ENCODE results near the gene MTFMT. TPM values are rescaled to one million over a fixed set of nuclear protein-coding genes. Genes with fewer than 3 reads are reported as not detected.

MTFMT gene
- total and polyA plus RNA-seq, 2 donors: 13.1 to 22.4 TPM

DNA sequence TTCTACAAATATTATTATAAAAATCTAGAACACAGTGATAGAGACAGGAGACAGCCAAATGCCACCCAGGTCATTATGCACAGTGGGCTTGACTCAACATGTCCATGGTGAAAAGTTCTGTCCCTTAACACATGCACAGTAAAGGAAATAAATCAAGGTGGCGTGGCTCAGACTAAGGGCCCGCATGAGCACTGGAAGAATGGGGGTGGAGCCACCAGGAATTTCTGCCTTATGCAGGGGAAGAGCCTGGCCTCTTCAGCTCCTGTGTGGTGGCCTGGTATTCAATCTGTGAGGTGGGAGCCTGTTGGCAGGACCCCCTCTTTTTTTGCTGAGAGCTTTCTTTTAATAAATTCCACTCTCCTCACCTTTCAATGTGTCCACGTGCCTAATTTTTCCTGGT, 22.6 kb downstream of the MTFMT start:
- Histone ChIP-seq H3K36me3 (ENCODE audit: insufficient read depth) (no peaks in the 10 kb centered on the region), H3K4me3 (ENCODE audit: low read depth, low read length) (no peak overlapping the region), H3K4me1 (ENCODE audit: insufficient read depth) (no peaks in the 10 kb centered on the region), H3K27ac (ENCODE audit: low read depth) (no peak overlapping the region)
- 84% methylated on average over 3 of the region's 3 CpGs for WGBS
- DNase-seq (ENCODE audit: extremely low spot score): no peak

DNA sequence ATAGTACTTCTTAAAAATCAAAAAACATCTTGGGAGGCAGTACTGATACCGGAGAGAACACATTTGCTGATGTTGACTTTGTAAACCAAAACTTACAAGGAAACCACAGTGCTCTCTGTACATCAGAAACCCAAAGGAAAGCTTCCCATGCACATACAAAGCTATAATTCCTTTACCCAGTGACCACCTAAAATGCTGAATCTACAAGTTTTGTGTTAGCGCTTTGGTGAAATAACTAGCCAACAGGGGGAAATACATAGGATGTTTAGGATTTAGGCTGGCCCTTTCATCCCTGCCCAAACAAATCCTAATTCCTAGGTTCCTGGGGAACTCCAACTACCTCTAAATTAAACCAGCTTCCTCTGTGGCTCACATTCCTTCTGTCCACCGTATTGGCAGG, 24.4 kb downstream of the MTFMT start:
- Histone ChIP-seq H3K4me3 (ENCODE audit: low read depth, low read length) (no peak overlapping the region), H3K36me3 (ENCODE audit: insufficient read depth) (no peaks in the 10 kb centered on the region), H3K4me1 (ENCODE audit: insufficient read depth) (no peaks in the 10 kb centered on the region), H3K27ac (ENCODE audit: low read depth) (no peak overlapping the region)
- no peak for DNase-seq (ENCODE audit: extremely low spot score)
- WGBS: 81% methylated on average over 3 of the region's 3 CpGs

DNA sequence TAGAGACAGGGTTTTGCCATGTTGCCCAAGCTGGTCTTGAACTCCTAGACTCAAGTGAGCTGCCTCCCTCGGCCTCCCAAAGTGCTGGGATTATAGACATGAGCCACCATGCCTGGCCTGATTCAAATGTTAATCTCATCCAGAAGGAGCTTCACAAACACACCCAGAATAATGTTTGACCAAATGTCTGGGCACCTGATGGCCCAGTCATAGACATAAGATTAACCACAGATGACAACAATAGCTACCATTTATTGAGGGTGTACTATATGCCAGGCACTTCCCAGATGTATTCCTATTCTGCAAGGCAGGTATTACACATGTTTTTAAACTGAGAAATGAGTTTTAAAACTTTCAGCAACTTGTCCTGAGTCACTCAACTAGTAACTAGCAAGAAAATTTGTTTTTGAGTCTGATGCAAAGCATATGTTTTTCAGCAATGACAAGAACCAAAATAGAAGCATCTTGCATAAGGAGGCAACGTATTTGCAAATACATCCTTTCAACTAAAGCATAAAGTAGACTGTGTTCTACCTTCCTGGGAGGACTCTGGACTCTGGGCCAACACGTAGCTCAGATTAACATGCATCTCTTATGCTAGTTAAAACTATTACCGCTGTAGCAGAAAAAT, 31.6 kb downstream of the MTFMT start:
- Histone ChIP-seq H3K36me3 (ENCODE audit: insufficient read depth) (no peaks in the 10 kb centered on the region), H3K27ac (ENCODE audit: low read depth) (no peak overlapping the region), H3K4me1 (ENCODE audit: insufficient read depth) (no peaks in the 10 kb centered on the region), H3K4me3 (ENCODE audit: low read depth, low read length) (no peak overlapping the region)
- no peak for DNase-seq (ENCODE audit: extremely low spot score)
- WGBS: 84% methylated on average over 4 of the region's 4 CpGs

DNA sequence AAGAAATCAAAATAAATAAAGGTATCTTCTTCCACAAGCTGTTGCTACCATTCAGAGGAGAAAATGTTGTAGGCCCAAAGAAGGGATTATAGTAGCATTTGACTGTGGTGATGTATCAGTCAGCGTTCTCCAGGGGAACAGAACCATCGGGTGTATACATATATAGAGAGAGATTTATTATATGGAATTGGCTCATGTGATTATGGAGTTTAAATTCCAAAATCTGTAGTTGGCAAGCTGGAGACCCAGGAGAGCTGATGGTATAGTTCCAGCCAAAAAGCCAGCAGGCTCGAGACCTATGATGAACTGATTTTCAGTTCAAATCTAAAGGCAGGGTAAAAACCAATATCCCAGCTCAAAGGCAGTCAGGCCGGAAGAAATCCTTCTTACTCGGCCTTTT, 32.4 kb downstream of the MTFMT start:
- 63% methylated on average over 5 of the region's 5 CpGs for WGBS
- H3K36me3 ChIP-seq (ENCODE audit: insufficient read depth): no peaks in the 10 kb centered on the region
- no peak for DNase-seq (ENCODE audit: extremely low spot score)

GRCh38 chr15:64993290-64993689, 36.1 kb downstream of the MTFMT start:
- Histone ChIP-seq H3K36me3 (ENCODE audit: insufficient read depth) (no peaks in the 10 kb centered on the region), H3K4me1 (ENCODE audit: insufficient read depth) (no peaks in the 10 kb centered on the region), H3K4me3 (ENCODE audit: low read depth, low read length) (no peak overlapping the region), H3K27ac (ENCODE audit: low read depth) (no peak overlapping the region)
- DNase-seq (ENCODE audit: extremely low spot score): no peak
- WGBS: 70% methylated on average over 1 of the region's 1 CpG

More for the DNA sequence above, 32.4 kb downstream of the MTFMT start:
- no peak overlapping the region for H3K4me3 ChIP-seq (ENCODE audit: low read depth, low read length)
- H3K27ac ChIP-seq (ENCODE audit: low read depth): no peak overlapping the region
- H3K4me1 ChIP-seq (ENCODE audit: insufficient read depth): no peaks in the 10 kb centered on the region

DNA sequence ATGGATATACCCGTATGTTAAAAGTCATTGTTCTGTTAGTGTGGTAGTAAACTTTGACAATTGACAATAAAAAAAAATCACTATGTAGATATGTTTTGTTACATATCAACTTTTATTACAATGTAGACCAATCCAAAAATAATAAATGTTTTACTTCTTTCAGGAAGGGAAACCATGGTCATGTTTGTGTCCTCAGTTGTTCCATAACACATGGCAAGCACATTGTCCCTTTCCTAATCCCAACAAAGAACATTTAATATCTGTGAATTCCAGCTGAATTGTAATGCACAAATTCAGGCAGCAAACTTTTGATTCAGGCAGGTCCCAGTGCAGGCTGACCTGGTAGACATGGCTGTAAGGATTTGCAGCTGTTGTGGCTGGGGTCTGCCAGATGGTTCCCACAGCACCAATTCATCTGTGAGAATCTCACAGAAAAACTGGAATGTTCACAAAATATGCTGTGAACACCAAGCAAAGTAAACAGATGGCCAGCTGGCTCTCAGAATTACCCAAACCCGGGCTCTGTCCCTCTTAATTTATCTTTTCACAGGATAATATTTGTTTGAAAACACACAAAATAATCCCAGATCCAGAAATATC, 37.8 kb downstream of the MTFMT start:
- Histone ChIP-seq H3K4me1 (ENCODE audit: insufficient read depth) (no peaks in the 10 kb centered on the region), H3K27ac (ENCODE audit: low read depth) (no peak overlapping the region), H3K4me3 (ENCODE audit: low read depth, low read length) (no peak overlapping the region), H3K36me3 (ENCODE audit: insufficient read depth) (no peaks in the 10 kb centered on the region)
- 44% methylated on average over 2 of the region's 2 CpGs for WGBS
- no peak for DNase-seq (ENCODE audit: extremely low spot score)

DNA sequence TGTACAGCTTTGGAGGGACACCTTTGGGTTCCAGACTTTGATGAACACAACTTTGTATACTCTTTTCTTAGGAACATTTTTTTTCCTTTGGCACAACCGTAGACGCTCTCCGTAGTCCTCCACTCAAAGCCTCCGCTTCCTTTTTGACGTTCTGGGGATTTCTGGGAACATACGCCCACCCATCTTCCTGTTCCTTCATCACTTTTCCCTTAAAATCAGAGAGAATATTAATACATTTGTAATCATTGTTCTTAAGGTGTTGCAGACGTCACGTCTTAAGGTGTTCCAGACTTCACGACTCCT, 39.3 kb downstream of the MTFMT start:
- H3K36me3 ChIP-seq (ENCODE audit: insufficient read depth): no peaks in the 10 kb centered on the region
- DNase-seq (ENCODE audit: extremely low spot score): no peak
- H3K4me3 ChIP-seq (ENCODE audit: low read depth, low read length): peak overlapping the region; percentile 99
- WGBS: 3% methylated on average over 9 of the region's 9 CpGs
- peak overlapping the region; percentile 93 for H3K27ac ChIP-seq (ENCODE audit: low read depth)
- no peaks in the 10 kb centered on the region for H3K4me1 ChIP-seq (ENCODE audit: insufficient read depth)

DNA sequence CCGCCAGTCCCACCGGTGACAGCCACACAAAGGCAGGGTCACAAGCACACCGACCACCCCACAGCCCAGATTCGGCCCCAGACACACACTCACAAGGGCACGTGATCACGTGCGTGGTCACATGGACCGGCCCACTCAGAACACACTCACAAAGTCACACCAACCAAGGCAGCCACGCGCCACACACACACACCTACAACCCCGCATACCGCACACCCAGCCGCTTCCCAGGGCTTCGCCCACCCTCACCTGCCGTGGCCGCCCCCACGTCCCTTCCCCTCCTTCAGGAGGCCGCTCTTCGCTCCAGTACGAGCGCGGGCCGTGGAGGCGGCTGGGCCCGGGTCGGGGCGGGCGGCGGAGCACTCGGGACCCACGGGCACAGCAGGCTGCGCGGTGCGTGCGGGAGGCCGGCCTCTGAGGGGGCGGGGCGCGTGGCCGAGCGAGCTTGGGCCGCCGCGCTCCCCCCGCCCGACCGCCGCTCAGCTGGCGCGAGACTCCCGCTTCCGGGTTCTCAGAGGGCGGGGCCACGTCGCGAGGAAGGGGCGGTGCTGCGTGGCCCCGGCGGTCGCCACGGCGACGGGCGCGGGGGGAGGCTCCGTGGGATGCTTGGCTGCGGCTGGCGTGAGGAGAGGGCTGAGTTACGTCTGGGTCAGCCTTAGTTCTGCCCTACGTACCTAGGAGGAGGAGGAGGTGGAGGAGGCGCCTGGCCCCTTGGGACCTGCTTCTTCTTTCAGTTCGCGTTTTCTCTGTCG, 39.8 kb downstream of the MTFMT start, which contains the start of gene SPG21:
Gene SPG21, minus strand, starts transcription at position 499 of the 752 bp plus-strand sequence. CDS start 6,345 bp downstream, outside the sequence.
- no peaks in the 10 kb centered on the region for H3K36me3 ChIP-seq (ENCODE audit: insufficient read depth)
- H3K4me3 ChIP-seq (ENCODE audit: low read depth, low read length): peak within 1 kb of the TSS; percentile 99
- H3K27ac ChIP-seq (ENCODE audit: low read depth): peak within 1 kb of the TSS; percentile 94
- under 1% methylated on average over 75 of the region's 75 CpGs for WGBS
- no peaks in the 10 kb centered on the region for H3K4me1 ChIP-seq (ENCODE audit: insufficient read depth)
- peak; percentile 70 for DNase-seq (ENCODE audit: extremely low spot score)

DNA sequence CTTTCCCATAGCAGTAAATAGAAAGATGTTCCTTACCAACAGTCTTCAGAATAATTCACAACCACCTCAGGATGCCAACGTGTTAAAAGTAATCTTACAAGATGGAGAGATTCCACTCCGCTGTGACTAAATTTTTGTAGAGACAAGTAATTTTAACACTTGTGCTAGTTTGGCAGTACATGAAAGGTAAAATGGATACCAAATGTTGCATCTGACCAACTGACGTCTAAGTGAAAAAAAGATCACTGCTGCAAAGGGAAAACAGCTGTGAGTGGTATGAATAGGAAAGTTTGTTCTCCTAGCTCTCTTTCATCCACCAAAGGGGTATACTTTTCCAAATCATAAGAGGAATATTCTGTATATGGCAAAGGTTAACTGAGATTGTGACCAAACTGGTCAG, 42.3 kb downstream of the MTFMT start:
- no peak overlapping the region for H3K4me3 ChIP-seq (ENCODE audit: low read depth, low read length)
- H3K27ac ChIP-seq (ENCODE audit: low read depth): no peak overlapping the region
- no peaks in the 10 kb centered on the region for H3K36me3 ChIP-seq (ENCODE audit: insufficient read depth)
- no peak for DNase-seq (ENCODE audit: extremely low spot score)
- H3K4me1 ChIP-seq (ENCODE audit: insufficient read depth): no peaks in the 10 kb centered on the region
- 46% methylated on average over 3 of the region's 3 CpGs for WGBS

GRCh38 chr15:64985366-64986033, 43.9 kb downstream of the MTFMT start:
- Histone ChIP-seq H3K27ac (ENCODE audit: low read depth) (peak overlapping the region; percentile 11), H3K36me3 (ENCODE audit: insufficient read depth) (no peaks in the 10 kb centered on the region), H3K4me3 (ENCODE audit: low read depth, low read length) (no peak overlapping the region), H3K4me1 (ENCODE audit: insufficient read depth) (no peaks in the 10 kb centered on the region)
- DNase-seq (ENCODE audit: extremely low spot score): no peak
- 32% methylated on average over 9 of the region's 9 CpGs for WGBS

DNA sequence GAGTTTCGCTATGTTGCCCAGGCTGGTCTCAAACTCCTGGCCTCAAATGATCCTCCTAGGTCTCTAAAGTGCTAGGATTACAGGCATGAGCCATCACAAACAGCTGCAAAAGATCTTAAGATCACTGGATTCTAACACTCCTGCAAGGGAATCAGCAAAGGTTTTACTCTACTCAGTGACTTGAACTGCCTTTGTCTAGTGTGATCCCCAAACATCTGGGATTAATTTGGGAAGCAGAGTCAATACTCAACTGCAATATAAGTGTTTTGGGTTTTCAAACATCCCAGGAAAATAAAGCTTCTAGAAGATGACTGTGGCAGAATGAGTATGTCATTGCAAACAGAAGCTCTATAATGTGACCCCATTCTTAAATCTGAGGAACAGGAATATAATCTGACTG, 47.0 kb downstream of the MTFMT start:
- WGBS: 93% methylated on average over 1 of the region's 1 CpG
- Histone ChIP-seq H3K36me3 (ENCODE audit: insufficient read depth) (no peaks in the 10 kb centered on the region), H3K4me3 (ENCODE audit: low read depth, low read length) (no peak overlapping the region), H3K4me1 (ENCODE audit: insufficient read depth) (no peaks in the 10 kb centered on the region), H3K27ac (ENCODE audit: low read depth) (no peak overlapping the region)
- DNase-seq (ENCODE audit: extremely low spot score): no peak

- no peak overlapping the region for H3K4me3 ChIP-seq (ENCODE audit: low read depth, low read length)
- no peak overlapping the region for H3K27ac ChIP-seq (ENCODE audit: low read depth)
- WGBS: 92% methylated on average over 6 of the region's 6 CpGs
Measured at GRCh38 chr15:64981812-64982431, 47.5 kb downstream of the MTFMT start.

DNA sequence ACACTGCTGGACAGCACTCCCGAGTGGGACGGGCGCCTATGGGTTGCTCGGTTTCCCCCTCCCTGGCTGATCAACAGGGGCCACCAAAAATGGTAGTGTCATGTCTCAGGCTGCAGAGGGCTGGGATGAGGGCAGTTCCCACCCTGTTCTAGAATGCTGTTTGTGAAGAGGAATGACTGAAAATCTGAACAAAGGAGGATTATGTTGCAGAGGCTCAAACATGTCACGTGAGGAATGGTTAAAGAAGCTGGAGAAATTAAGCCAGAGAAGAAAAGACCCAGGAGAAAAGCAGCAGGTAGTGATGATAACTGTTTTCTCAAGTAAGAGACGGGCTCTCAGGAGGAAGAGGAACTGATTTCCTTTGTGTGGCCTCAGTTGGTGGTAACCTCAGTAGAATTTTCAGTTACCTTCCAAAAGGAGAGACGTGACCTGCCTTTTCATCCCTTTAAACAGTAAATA, 50.2 kb downstream of the MTFMT start:
- Histone ChIP-seq H3K36me3 (ENCODE audit: insufficient read depth) (no peaks in the 10 kb centered on the region), H3K27ac (ENCODE audit: low read depth) (no peak overlapping the region), H3K4me3 (ENCODE audit: low read depth, low read length) (no peak overlapping the region), H3K4me1 (ENCODE audit: insufficient read depth) (no peaks in the 10 kb centered on the region)
- WGBS: 73% methylated on average over 7 of the region's 7 CpGs
- DNase-seq (ENCODE audit: extremely low spot score): no peak

More at GRCh38 chr15:64981812-64982431, 47.5 kb downstream of the MTFMT start:
- no peaks in the 10 kb centered on the region for H3K36me3 ChIP-seq (ENCODE audit: insufficient read depth)
- DNase-seq (ENCODE audit: extremely low spot score): no peak
- no peaks in the 10 kb centered on the region for H3K4me1 ChIP-seq (ENCODE audit: insufficient read depth)

All from urinary bladder (tissue), 4 donors.